Measurements from ENCODE around the gene CACNB2. TPM values are rescaled to one million over a fixed set of nuclear protein-coding genes. Genes with fewer than 3 reads are reported as not detected.

CACNB2 gene
- total RNA-seq, 1 donor from 2014 or later, result not detected

DNA sequence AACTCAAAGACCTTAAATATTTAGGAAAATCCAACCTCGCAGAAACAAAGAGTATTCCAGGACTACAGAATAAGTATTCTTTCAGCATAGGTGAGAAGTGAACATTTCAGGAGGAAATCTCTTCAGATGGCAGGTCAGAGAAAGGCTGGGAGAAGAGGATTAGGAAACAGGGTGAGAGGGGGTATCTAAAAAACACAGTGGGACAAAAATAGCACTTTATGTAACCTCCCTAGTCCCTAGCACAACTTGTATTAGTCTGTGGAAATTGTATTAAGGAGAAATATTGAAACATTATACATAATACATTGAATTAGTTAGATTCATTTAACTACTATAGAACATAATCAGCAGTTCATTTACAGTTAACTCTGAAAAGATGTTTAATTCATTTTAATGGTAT is 192.3 kb downstream of the CACNB2 start:
- intact Hi-C loops (cut with micrococcal nuclease), result no loop called here

DNA sequence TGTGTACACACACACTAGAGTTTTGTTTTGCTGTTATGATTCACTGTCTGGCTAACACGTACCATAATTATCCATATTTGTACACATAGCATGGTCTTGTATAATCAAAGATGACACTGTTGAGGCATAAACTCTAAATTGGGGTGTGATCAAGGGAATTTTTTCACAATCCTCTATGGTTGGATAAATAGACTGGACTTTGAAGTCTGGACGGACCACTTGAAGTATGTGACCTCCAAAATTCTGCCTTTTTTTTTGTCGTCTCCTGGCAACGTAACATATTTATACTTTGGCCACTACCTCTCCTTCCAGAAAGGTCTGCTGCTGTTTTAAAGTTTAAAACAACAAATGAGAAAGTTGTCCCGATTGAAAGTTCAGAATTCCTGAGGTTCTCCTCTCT is 193.4 kb downstream of the CACNB2 start:
- intact Hi-C loops (cut with micrococcal nuclease), result no loop called here

DNA sequence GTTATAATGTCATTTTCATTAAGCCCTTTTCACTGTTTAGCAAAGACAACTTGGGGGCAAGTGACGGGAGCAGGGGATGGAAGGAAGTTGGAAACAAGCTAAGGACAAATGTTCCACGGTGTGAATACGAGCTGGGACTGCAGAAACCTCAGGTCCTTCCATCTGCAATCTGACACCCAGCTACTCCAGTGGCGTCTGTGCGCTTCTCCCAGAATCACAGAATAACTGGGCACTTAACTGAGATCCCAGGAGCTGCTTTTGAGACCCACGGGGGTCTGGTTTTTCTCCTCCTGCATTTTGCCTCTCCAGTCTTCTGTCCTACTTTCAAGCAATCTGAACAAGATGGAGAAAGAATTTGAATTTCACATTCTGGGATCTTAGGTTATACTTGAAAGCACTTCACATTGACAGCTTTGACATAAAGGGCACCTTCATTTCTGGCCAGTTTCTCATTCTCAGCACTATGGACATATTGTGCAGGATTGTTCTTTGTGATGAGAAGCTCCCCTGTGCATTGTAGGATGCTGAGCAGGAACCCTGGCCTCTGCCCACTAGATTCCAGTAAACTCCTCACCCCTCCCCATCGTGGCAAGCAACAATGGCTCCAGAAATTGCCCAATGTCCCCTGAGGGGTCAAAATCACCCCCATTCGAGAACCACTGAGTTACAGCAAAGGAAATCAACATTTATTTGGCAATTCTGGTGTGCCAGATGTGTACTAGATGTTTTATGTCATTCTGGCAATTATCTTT is 194.1 kb downstream of the CACNB2 start:
- intact Hi-C loops (cut with micrococcal nuclease), result no loop called here

DNA sequence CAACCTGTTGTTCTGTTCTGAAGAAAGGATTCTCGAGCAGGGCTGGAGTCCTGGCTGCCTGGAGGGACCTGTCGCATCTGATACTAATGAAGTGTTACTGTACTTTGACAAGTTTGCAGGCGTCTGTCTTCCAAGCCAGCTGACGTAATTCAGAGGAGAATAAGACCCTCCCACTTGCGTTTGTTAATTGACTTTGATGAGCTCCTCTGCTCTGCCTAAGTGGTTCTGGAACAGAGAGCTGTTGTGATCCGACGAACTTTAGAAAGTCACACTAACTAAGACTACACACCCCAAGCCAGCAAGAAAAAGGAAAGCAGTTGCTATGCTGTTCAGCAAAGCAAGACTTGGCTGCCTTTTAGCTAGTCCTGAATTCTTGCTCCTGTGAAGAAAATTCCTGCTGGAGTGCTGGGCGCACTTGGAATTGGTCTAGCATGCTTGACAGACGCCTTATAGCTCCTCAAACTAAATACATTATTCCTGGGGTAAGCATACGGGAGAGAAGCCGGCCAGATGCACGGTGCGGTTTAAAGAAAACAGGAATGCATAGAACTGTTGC is 200.3 kb downstream of the CACNB2 start:
- intact Hi-C loops (cut with micrococcal nuclease), result no loop called here

DNA sequence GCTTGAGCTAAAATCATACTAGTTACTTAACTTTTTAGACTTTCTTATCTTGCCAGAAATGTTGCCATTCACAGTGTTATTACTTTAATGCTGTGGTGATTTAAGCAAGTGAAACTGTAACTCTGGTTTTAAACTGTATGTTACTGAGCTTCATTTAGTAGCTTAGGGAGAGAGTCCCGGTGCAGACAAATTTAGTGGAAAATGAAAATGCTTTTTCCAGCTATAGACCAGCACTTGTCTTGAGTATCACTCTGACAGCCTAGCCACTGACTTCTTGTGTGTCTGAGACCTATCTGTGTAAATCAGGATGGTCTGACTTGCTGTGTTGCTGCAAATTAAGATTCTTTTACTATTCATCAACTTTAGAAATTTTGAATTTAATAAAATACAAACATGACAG is 200.8 kb downstream of the CACNB2 start:
- intact Hi-C loops (cut with micrococcal nuclease), result no loop called here

DNA sequence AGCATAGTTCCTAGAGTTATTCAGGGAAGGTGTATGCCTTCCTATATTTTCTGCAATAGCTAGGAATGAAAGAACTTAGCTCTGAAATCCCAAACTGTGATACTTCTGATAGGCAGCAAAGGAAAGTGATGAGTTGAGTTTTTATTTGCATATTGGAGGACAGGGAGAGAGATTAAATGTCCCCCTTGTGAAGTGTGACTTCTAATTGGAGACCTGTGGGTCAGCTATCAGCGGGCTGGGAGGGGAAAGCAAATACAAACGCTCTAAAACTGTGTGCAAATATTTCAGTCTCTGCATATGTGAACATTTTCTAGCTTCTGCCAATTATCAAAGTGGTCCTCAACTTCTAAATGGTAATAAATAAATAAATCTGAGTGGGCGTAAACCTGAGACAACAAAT is 203.3 kb downstream of the CACNB2 start:
- intact Hi-C loops (cut with micrococcal nuclease), result no loop called here

DNA sequence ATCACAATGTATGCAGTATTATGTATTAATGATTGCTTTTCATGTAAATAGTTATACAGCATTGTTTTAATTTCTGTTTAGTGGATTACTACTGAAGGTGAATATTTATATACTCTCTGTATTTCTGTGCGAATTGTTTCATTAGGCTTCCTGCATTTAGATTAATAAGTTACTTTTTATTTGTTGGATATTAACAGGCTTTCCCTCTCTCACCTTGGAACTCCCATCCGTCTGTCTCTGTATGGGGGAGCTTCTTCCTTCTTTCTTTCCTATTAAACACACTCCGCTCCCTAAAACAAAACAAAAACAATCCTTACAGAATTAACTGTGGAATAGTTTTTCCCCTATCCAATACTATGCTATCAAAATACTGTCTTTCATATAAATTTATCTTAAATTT is 205.1 kb downstream of the CACNB2 start:
- intact Hi-C loops (cut with micrococcal nuclease), result no loop called here

DNA sequence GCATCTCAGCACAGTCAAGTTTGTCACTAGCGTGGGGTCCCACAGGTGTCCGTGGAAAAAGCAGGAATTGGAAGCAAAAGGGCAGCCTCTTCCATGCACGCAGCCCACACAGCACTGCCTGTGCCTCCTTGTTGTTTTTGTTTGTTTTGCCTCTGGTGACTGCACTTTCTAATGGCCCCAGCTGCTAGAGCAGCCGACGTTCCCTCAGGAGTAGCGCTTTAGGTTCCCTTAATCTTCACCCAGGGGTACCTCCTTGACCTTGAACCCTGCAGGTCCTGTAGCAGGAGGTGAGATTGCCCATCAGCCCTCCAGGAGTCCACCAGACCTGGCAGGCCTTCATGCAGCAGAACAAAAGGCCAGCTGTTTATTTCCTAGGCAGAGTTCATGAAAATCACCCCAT is 210.1 kb downstream of the CACNB2 start:
- intact Hi-C loops (cut with micrococcal nuclease), result no loop called here

DNA sequence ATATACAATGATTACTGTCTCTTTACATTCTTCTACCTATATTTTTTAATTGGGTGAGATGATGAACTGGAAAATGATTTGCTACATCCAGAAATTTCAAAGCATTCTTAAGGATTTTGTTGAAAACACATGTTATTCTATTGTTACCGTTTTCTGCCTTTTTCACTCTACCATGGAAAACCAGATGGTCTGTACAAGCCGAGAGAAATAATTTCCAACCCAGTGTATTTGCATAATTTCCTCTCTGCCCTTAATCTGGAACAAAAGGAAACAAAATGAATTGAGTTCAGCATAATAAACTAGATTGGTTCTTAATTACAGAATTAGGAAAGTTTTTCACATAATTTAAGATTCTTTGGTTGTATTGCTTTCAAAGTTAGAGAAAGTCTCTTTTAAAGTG is 211.2 kb downstream of the CACNB2 start:
- intact Hi-C loops (cut with micrococcal nuclease), result no loop called here

DNA sequence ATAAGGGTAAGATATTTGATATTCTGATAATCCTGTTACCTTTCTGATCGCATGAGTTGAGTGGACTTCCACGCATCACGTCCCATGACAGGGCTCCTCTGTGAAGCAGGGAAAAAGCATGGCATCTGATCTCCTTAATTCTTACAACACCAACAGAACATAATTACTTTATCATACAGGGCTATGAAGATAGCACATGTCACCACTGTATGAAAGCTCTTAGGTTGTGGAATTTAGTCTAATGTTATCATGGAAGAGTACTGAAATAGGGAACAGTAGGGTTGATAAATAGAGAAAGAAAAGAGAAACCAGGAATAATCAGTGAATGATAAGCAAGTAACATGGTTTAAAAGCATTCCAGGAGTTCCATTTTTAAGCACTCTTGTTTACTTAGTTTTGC is 212.0 kb downstream of the CACNB2 start:
- intact Hi-C loops (cut with micrococcal nuclease), result no loop called here

DNA sequence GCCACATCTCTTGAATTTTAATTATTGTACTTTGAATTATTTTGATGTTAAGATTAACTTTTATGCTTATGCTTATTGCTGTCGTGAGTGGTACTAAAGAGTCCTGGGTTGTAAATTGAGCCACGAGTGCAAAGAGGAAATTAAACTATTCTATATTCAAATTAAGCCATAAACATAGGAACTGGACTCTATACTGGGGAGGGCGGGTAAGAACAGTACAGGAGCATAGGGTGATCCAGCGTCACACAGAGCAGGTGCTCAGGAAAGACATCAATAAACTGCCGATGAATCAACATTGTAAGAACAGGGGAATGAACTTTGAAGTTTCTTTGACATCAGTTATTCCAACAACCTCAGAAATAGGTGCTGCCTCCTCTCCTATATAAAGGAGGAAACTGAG is 219.6 kb downstream of the CACNB2 start:
- intact Hi-C loops (cut with micrococcal nuclease), result no loop called here

DNA sequence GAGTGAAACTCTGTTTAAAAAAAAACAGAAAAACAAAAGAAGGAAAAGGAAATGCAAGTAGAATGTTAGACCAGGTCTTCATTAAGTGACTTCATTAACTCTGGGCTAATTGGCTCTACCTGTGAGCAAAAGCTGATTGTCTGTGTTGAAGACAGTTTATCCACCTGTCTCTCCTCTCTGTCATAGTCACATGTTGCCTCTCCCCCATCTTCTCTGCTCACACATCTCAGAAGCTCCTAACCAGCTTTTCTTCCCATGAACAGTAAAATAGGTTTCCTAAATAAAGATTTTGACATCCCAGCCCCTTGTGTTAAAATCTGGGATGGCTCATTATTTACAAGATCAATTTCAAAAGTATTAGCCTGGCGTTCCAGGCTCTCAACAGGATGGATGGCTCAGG is 222.7 kb downstream of the CACNB2 start:
- intact Hi-C loops (cut with micrococcal nuclease), result no loop called here

DNA sequence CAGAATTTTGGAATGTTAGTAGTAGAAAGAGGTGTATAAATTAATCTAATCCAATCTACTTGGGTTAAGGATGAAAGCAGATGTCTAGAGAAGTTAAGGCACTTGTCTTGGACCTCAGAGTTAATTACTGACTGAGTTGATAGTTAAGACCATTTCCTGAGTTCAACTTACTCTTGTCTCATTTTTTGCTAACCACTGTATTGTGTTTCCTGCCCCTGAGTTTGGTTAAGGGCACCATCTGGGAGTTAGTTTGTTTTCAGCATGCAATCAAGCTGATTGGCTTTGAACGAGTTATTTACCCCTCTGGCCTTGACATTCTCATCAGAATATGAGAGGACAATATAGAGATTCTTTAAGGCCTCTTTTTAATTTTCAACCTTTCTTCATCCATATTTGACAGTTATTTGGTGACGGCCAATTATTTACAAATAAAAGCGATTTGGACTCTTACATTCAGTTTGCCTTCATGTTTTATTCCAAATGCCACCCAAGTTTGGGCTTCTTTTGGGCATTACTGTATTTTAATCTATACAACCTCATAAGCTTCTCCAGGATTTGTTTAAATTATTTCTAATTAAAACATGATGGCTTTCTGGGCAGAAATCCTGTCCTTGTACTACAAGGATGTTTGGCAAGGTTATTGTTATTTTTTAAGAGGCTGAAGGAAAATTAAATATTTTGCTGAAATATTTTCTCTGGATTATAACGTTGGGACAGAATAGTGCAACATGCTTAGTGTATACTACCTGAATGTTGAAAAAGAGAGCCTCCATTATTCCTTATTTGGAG is 225.0 kb downstream of the CACNB2 start:
- intact Hi-C loops (cut with micrococcal nuclease), result no loop called here

DNA sequence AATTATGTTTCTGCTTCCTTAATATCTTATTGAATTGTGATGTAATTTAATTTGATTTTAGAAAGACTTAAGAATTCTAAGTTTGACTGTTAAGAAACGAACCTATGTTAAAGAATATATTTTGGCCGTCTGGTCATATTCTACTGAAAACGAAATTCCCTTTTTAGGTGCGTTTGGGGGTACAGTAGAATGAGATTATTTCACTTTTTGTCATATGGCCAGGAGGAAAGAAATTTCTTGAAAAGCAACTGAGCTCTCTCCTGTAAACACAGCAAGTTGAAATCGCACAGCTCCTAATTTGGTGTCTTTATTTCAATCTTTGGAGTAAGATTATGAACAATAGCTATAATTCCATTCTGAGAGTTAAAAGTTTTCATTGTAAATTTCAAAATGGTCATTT is 227.6 kb downstream of the CACNB2 start:
- intact Hi-C loops (cut with micrococcal nuclease), result no loop called here

DNA sequence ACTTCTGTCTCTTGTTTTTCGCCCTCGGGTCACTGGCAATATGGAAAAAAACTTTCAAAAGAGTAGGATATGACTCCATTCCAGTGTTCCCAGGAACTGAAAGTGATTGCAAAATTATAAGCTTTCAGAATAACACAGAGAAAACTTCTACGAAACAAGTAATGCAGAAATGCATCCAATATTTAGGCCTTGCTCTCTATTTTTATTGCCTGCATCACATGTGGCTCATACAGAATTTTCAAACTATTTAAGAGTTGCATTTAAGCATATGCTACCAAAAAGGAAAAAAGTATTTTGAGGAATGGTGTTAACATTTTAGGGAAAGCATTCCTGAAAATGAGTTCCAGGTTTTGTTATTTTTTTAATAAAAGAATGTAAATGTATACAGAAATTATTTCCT is 228.0 kb downstream of the CACNB2 start:
- intact Hi-C loops (cut with micrococcal nuclease), result no loop called here

DNA sequence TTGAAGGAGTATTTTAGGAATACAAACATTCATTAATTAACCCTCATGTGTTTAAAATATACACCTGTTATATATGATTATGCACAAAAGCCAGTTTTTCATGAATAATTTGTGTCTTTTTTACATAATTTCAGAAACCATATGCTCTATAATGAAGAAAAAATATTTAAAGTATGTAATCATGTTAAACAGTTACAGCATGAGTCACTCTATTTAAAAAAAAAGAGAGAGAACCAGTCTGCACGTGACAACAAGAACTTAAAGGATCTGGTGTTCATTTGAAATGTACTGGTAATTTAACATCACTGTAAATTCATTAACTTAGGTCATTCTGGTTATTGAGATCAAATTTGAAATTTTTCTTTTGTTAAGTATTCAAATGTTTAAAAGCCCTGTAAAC is 228.5 kb downstream of the CACNB2 start:
- intact Hi-C loops (cut with micrococcal nuclease), result no loop called here

DNA sequence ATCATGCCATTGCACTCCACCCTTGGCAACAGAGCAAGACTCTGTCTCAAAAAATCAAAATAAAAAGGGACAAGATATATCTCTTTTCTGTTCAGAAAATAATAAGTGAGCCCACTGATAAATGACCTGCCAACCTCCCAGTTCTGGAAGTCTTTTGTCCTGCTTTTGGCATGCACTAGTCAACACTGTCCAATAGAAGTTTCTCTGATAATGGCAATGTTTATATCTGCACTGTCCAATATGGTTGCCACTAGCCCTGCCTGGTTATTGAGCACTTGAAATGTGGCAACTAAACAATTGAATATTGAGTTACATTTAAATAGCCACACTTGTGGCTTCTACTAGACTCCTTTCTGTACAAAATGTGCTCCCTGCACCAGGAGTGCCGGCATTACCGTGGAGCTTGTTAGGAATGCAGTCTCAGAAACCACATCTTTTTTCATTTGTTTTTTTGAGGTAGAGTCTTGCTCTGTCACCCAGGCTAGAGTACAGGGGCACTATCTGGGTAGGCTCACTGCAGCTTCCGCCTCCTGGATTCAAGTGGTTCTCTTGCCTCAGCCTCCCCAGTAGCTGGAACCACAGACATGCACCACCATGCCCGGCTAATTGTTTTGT is 229.7 kb downstream of the CACNB2 start:
- intact Hi-C loops (cut with micrococcal nuclease), result no loop called here

DNA sequence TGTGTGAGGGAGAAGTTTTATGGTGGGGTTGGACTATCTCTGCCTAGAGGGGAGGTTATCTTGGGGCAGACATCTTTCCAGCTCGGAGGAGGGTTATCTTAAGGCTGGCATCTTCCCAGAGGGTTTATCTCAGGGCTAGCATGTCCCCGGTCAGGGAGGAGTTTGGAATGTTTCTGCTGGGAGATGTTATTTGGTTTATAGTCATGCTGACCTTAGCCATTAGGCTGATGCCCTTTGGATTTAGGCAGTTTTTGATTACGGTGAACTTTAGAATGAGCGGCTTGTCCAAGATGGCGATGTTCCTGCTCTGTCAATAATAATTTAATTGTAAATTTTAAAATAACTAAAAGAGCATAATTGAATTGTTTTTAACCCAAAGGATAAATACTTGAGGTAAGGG is 236.4 kb downstream of the CACNB2 start:
- intact Hi-C loops (cut with micrococcal nuclease), result no loop called here

DNA sequence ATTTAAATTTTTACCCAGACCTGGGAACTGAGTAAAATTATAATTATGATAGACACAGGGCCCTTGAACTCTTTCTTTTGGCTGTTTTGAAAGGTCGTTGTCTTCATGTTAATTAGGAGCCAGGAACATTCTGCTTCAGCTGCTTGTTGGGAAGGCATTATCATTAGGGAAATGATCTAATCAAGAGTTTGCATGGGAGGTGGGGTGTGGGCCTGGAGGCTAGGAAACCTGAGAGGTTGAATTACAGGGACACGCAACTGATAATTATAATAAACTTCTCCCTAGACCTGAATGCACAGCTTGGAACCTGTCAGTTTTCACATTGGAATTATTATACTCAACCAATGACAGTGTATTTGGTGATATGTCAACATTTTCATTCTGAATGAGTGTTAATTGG is 237.7 kb downstream of the CACNB2 start:
- intact Hi-C loops (cut with micrococcal nuclease), result no loop called here

DNA sequence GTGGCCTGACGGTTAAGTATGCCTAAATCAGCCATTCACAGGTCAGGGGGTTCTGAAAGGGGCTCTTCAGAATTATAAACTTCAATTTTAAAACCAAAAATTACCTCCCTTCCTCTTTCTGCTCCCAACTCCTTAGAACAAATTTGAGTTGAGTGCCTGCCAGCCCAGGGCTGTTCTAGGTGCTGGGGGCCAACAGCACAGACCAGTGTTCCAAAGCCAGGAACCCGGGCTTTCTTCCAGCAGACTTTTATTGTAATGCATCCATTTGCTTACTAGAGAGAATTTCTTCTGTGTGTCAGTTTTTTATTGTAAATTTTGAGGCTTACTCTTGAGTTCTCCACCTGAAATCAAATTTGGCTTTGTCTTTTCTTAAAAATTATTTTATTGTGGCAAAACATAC is 238.5 kb downstream of the CACNB2 start:
- intact Hi-C loops (cut with micrococcal nuclease), result no loop called here

DNA sequence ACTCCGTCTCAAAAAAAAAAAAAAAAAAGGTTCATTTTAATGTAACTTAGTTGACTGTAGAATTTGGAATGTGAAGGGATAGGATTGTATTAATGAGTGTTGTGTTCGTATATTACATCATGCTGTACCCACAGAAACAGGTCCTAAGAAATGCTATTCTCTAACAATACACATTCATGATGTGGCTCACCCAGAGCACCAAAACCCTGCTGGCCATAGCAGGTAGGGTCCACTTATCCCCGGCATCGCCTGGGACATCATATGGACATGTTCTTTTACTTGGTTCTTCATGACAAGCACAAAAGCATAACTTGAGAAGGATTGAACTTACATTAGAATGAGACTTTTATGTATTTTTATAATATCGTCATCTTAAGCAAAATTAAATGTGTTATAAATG is 241.5 kb downstream of the CACNB2 start:
- intact Hi-C loops (cut with micrococcal nuclease), result no loop called here

DNA sequence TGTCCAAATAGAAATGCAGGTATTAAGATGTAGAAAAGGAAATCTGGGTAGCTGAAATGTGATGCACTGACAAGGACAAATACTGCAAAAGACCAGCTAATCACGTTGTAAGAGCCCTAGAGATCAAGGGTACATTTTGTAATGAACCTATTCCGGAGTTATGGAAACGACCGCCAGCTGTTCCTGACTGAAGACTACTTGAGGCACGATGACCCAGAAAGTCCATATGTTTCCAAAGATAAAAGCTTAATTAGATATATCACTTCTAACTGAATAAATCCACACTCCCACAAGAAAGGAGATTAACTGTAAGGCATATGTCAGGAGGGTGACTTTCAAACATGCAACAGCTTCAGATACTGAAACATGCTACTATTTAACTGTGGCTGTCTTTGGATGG is 257.7 kb downstream of the CACNB2 start:
- intact Hi-C loops (cut with micrococcal nuclease), result no loop called here
